H1 (cell line): ENCODE measurements around the gene SLC22A23. TPM values are rescaled to one million over a fixed set of nuclear protein-coding genes. Genes with fewer than 3 reads are reported as not detected.

ENCODE experiments used
- CTCF ChIA-PET: fragments of 300-600 bp; sonication (Branson Sonifier 250); formaldehyde crosslinking; loops from one replicate; lab custom pipeline; 2021; ENCODE audit not compliant: partially characterized antibody; lab: Charles Lee
- POLR2A ChIA-PET: fragments of 300-600 bp; sonication (Branson Sonifier 250); formaldehyde crosslinking; loops from one replicate; lab custom pipeline; 2021; ENCODE audit warnings: inconsistent platforms; ENCODE audit not compliant: partially characterized antibody; lab: Charles Lee
- DNase-seq, 2 experiments: peaks; one replicate each; pipeline versions ENCODE4 v3.0.0 to v3.0.0-alpha.2; 2010 to 2022; ENCODE audit warnings: low spot score in 2 of 2, low read depth in 1 of 2, mixed read lengths in 1 of 2
- FAIRE-seq: peaks from 2 replicates; lab custom pipeline; 2011; peaks lifted over from hg19 to GRCh38; lab: Jason Lieb, UNC
- H2AFZ ChIP-seq: 2 replicates; pipeline ENCODE4 v1.8.1; 2012; ENCODE audit warnings: low read length, inconsistent platforms
- H2AK5ac ChIP-seq: 2 replicates; pipeline ENCODE4 v1.6.1; 2013; ENCODE audit warnings: low read depth, low read length
- H2BK120ac ChIP-seq: replicated peaks from 2 replicates; pipeline ENCODE3; 2013; ENCODE audit warnings: low read depth, low read length, inconsistent platforms
- H2BK12ac ChIP-seq: 2 replicates; pipeline ENCODE4 v1.6.1; 2013; ENCODE audit warnings: low read depth, low read length
- H2BK15ac ChIP-seq: 2 replicates; pipeline ENCODE4 v1.6.1; 2013; ENCODE audit warnings: low read length
- H2BK20ac ChIP-seq: 2 replicates; pipeline ENCODE4 v1.6.1; 2013; ENCODE audit warnings: low read length
- H2BK5ac ChIP-seq: 2 replicates; pipeline ENCODE4 v1.6.1; 2013; ENCODE audit warnings: low read depth, low read length
- H3K14ac ChIP-seq: 2 replicates; pipeline ENCODE4 v1.6.1; 2013; ENCODE audit warnings: inconsistent platforms; ENCODE audit not compliant: insufficient read length
- H3K18ac ChIP-seq: 2 replicates; pipeline ENCODE4 v1.6.1; 2013; ENCODE audit warnings: low read length; ENCODE audit errors: extremely low read depth
- H3K23ac ChIP-seq: 2 replicates; pipeline ENCODE4 v1.6.1; 2013; ENCODE audit warnings: inconsistent platforms; ENCODE audit not compliant: insufficient read length
- H3K23me2 ChIP-seq: 2 replicates; pipeline ENCODE4 v1.6.1; 2013; ENCODE audit warnings: low read depth, low read length
- H3K27ac ChIP-seq: 2 replicates; pipeline ENCODE4 v1.6.1; 2011; ENCODE audit warnings: low read depth, low read length, inconsistent platforms
- H3K27me3 ChIP-seq, 4 experiments: replicated peaks in 1 of 4; 1 replicate in 1 of 4; 2 replicates in 3 of 4; pipeline versions ENCODE4 v1.6.1 to v1.8.1; 2011 to 2013; ENCODE audit warnings: low read length in 3 of 4, mild to moderate bottlenecking in 3 of 4, inconsistent platforms in 2 of 4, mixed read lengths in 2 of 4, moderate library complexity in 1 of 4; ENCODE audit not compliant: control insufficient read depth in 3 of 4, insufficient read depth in 3 of 4; ENCODE audit errors: extremely low read depth in 1 of 4
- H3K36me3 ChIP-seq, 4 experiments: 2 replicates each; pipeline versions ENCODE4 v1.6.1 to v1.8.1; 2011 to 2013; ENCODE audit warnings: mild to moderate bottlenecking in 4 of 4, low read length in 3 of 4, moderate library complexity in 2 of 4, control low read depth in 1 of 4, inconsistent platforms in 1 of 4; ENCODE audit not compliant: insufficient read depth in 4 of 4, control insufficient read depth in 2 of 4
- H3K4ac ChIP-seq: replicated peaks from 2 replicates; pipeline ENCODE3; 2013; ENCODE audit warnings: low read length, low read depth, mixed read lengths, inconsistent platforms; ENCODE audit not compliant: insufficient read length
- H3K4me1 ChIP-seq, 4 experiments: replicated peaks in 1 of 4; 1 replicate in 1 of 4; 2 replicates in 3 of 4; pipeline versions ENCODE4 v1.6.1 to v1.8.1; 2011 to 2013; ENCODE audit warnings: low read length in 3 of 4, inconsistent platforms in 2 of 4, mixed read lengths in 1 of 4; ENCODE audit not compliant: insufficient read depth in 4 of 4, control insufficient read depth in 3 of 4
- H3K4me2 ChIP-seq, 2 experiments: 2 replicates each; pipeline versions ENCODE4 v1.6.1 to v1.8.1; 2011 to 2013; ENCODE audit warnings: low read depth in 2 of 2, low read length in 2 of 2, control low read depth in 1 of 2, inconsistent platforms in 1 of 2, mild to moderate bottlenecking in 1 of 2; ENCODE audit not compliant: insufficient read depth in 1 of 2
- H3K4me3 ChIP-seq, 4 experiments: fragments of 200-600, 300-600 bp in 1 of 4; sonication (generic), shearing (Covaris generic), sonication (Bioruptor Twin) in 1 of 4; 2 replicates each; pipeline versions ENCODE4 v1.5.1 to v1.8.1; 2011 to 2016; ENCODE audit warnings: low read length in 4 of 4, low read depth in 3 of 4, control low read depth in 2 of 4, inconsistent platforms in 2 of 4, mild to moderate bottlenecking in 2 of 4, mixed read lengths in 1 of 4, moderate library complexity in 1 of 4; ENCODE audit not compliant: insufficient read depth in 2 of 4; ENCODE audit errors: extremely low read depth in 1 of 4
- H3K56ac ChIP-seq: replicated peaks from 2 replicates; pipeline ENCODE3; 2013; ENCODE audit warnings: low read depth, mild to moderate bottlenecking, mixed read lengths, low read length, inconsistent platforms; ENCODE audit not compliant: insufficient read length
- H3K79me1 ChIP-seq: 2 replicates; pipeline ENCODE4 v1.6.1; 2013; ENCODE audit warnings: low read depth, low read length, control low read depth
- H3K79me2 ChIP-seq, 2 experiments: 2 replicates each; pipeline versions ENCODE4 v1.6.1 to v1.8.1; 2012 to 2013; ENCODE audit warnings: low read length in 2 of 2, mild to moderate bottlenecking in 2 of 2, inconsistent platforms in 1 of 2; ENCODE audit not compliant: insufficient read depth in 2 of 2, control insufficient read depth in 1 of 2
- H3K9ac ChIP-seq, 4 experiments: replicated peaks in 1 of 4; 1 replicate in 1 of 4; 2 replicates in 3 of 4; pipeline versions ENCODE4 v1.6.1 to v1.8.1; 2011 to 2013; ENCODE audit warnings: low read depth in 3 of 4, low read length in 3 of 4, control low read depth in 2 of 4, mild to moderate bottlenecking in 2 of 4, moderate library complexity in 2 of 4, inconsistent platforms in 1 of 4; ENCODE audit errors: extremely low read depth in 1 of 4
- H3K9me3 ChIP-seq, 2 experiments: 2 replicates each; pipeline versions ENCODE4 v1.6.1 to v1.8.1; 2012 to 2013; ENCODE audit warnings: mild to moderate bottlenecking in 2 of 2, moderate library complexity in 2 of 2, control low read depth in 1 of 2, inconsistent platforms in 1 of 2, low read depth in 1 of 2, low read length in 1 of 2, mixed read lengths in 1 of 2; ENCODE audit not compliant: insufficient read depth in 2 of 2
- H4K20me1 ChIP-seq, 2 experiments: replicated peaks in 1 of 2; 2 replicates each; pipeline versions ENCODE3 to v1.8.1; 2011 to 2013; ENCODE audit warnings: inconsistent platforms in 2 of 2, low read length in 2 of 2, mild to moderate bottlenecking in 1 of 2; ENCODE audit not compliant: insufficient read depth in 2 of 2, control insufficient read depth in 1 of 2
- H4K5ac ChIP-seq: 2 replicates; pipeline ENCODE4 v1.6.1; 2013; ENCODE audit warnings: low read length, low read depth, mixed read lengths, inconsistent platforms; ENCODE audit not compliant: insufficient read length
- H4K8ac ChIP-seq: 2 replicates; pipeline ENCODE4 v1.8.0; 2013; ENCODE audit warnings: mild to moderate bottlenecking, moderate library complexity, low read length, inconsistent platforms; ENCODE audit not compliant: insufficient read depth; ENCODE audit errors: extremely low read depth
- H4K91ac ChIP-seq: replicated peaks from 2 replicates; pipeline ENCODE3; 2013; ENCODE audit warnings: low read length, mixed read lengths, inconsistent platforms; ENCODE audit not compliant: insufficient read length
- CBX8 ChIP-seq: fragments of 300-800, 300-1000 bp; sonication (generic); IDR thresholded peaks from 2 replicates; pipeline ENCODE4 v1.7.1; 2016; ENCODE audit warnings: low read depth, low read length, borderline replicate concordance
- RXRA ChIP-seq: IDR thresholded peaks from 2 replicates; pipeline ENCODE4 v1.6.1; 2011; ENCODE audit warnings: low read depth, mild to moderate bottlenecking, low read length, moderate library complexity; ENCODE audit not compliant: insufficient read depth
- WGBS, 2 experiments: shearing (Covaris generic) in 1 of 2; methylation state at CpG; one replicate each; pipeline versions ENCODE4 v1.1.6 to v1.1.7; 2013 to 2015; ENCODE audit warnings: low lambda C conversion rate in 2 of 2, mixed read lengths in 2 of 2, inconsistent platforms in 1 of 2, low coverage in 1 of 2, missing lambda C conversion rate in 1 of 2; ENCODE audit not compliant: insufficient replicate concordance in 2 of 2, insufficient coverage in 1 of 2, insufficient read length in 1 of 2; ENCODE audit errors: extremely low coverage in 1 of 2, missing lambda C conversion rate in 1 of 2; 5-methylcytosine and 5-hydroxymethylcytosine counted together
- polyA plus RNA-seq, 7 experiments: library from polyadenylated mRNA; depleted of rRNA in 3 of 7; stranded (reverse) in 5 of 7; unstranded in 2 of 7; fragments of >200 nt in 5 of 7; fragments of 200-250 nt in 2 of 7; gene quantifications; 1 replicate in 5 of 7; 2 replicates in 1 of 7; 4 replicates in 1 of 7; pipeline versions ENCODE4 v1.2.1 to v1.2.3, GENCODE V29; 2011 to 2013; ENCODE audit warnings: missing spikeins in 2 of 7, mixed read lengths in 2 of 7
- total RNA-seq: library from RNA; stranded (reverse); fragmentation: NEBNext Ultra II Directional; extraction: Animal tissue kit (Norgen Biotek cat#: 25700); gene quantifications from 2 replicates; pipeline ENCODE4 v1.2.1, GENCODE V29; 2021

SLC22A23 gene
- total and polyA plus RNA-seq, 2 of the 8 experiments (the other 6 are each of a cell fraction or from before 2014, with no cell fraction given) = 9.9 to 38.4 TPM

DNA sequence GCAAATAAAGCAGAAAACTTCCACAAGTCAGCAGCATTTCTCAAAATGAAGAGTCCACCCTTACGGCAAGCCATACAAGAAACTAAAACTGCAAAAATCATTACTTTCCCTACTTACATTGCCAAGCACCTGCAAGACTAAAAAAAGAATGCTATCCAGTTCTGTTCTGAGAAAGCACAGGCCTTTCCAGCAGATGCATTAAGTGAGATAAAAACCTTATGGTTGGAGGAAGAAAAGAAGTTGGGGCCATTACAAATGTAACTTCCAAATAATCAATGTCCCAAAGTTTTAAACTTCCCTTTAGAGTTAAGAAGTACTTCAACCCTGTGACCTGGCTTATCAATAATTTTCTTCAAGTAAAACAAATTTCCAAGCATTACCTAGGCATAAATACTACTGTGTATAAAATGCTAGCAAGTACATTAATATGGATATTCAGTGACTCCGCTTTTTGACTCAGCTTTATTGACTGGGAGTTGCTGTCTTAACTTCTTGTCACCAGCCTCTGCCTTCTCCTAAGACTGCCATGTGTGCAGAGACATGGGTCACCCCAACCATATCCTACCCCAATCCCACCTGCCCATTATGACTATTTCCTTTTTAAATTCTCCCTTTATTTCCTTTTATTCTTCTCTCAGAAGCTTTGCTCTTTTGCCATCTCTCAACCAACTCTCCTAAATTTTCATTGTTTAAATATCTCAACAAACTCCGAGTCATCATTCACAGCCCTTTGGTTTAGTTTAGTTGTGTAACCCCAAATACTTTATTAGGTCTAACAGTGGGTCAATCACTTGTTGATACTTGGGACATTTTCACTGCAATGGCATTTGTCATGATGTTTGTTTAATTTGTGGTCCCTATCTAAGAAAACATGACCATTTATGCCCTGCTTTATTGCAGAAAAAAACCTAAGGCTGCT lies 49.7 kb downstream of the SLC22A23 start:
- Histone ChIP-seq H3K4me3 (no peak overlapping the region), H3K23ac (no peak overlapping the region), H2AFZ (no peak overlapping the region), H2AK5ac (no peak overlapping the region), H3K27me3 (no peaks in the 10 kb centered on the region), H3K23me2 (peaks cover 2% of the 10 kb centered on the region; the same call in 1 of the 2 replicates), H4K8ac (no peak overlapping the region), H2BK20ac (no peak overlapping the region), H3K36me3 (peaks cover 0 to under 1% (median 0%) of the 10 kb centered on the region in 4 experiments; a peak in 1 of 8 replicates), H3K79me1 (peaks cover 6% of the 10 kb centered on the region; the same call in 1 of the 2 replicates), H3K14ac (no peak overlapping the region), H4K5ac (no peak overlapping the region), H3K4me2 (no peak overlapping the region), H3K9me3 (no peaks in the 10 kb centered on the region), H2BK12ac (no peak overlapping the region), H3K4ac (no peak overlapping the region), H4K20me1 (no peaks in the 10 kb centered on the region), H2BK15ac (no peak overlapping the region), H3K56ac (no peak overlapping the region), H3K18ac (no peak overlapping the region), H3K4me1 (peaks cover 2 to 20% (median 7%) of the 10 kb centered on the region in 4 experiments), H4K91ac (no peak overlapping the region), H2BK5ac (no peak overlapping the region), H3K79me2 (peaks cover 0 to 28% of the 10 kb centered on the region in 2 experiments; a peak in 2 of 4 replicates), H2BK120ac (no peak overlapping the region), H3K27ac (no peak overlapping the region), H3K9ac (no peak overlapping the region)
- DNase-seq (no peak), FAIRE-seq (no peak)
- CTCF ChIA-PET = interaction anchor here (1.0 to 1.8 kb wide), 5 partner anchors 10 to 127 kb away, joined by 3 read pairs; no protein-coding TSS in a partner anchor
- POLR2A ChIA-PET = no interaction called here
- TF ChIP-seq RXRA (no peak), CBX8 (no peak)
- 90% methylated on average over 3 of the region's 3 CpGs; no CpG with 5 or more reads in 1 of the 2 experiments for WGBS, 2 experiments
